ENCODE results near the gene OST4.
A peak's percentile ranks its signal among the peaks of the same experiment; 100 is the strongest.

OST4 gene

DNA sequence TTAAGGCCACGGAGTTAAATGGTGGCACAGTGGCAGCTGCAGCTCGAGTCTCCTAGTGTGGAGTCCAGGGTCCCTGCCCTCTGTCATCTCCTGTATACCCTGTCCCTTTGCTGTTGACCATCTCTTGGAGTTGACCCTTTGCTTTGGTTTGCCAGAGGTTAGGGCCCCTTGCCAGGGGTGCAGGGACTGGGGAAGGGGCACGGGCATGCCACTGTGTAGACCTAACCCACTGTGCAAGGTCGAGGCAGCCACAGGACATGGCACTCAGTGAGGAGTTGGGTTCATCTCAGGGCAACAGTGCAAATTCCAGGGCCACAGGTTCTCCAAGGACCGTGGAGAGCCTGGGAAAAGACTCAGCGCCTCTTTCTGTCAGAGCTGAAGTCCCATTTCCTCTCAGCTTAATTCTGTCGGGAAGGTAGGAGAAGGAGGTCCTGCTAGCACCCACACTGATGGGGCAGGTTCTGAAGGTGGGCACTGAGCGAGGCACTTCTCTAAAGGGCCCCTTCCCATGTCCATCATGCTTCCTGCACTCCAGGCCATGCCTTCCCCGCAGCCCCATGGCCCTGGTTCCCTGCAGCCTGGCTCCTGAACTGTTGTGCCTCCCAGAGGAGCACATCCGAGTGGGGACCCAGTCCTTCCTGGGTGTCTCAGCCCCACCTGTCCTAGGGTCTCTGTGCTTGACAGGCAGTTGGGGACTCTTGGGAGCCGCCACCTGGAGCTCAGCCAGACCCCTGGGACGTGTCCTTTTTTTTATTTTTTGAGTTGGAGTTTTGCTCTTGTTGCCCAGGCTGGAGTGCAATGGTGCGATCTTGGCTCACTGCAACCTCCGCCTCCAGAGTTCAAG lies 17.9 kb upstream of the OST4 start:
- no peak overlapping the region for H3K4me2 ChIP-seq (ENCODE audit: insufficient read depth, low read length, poor library complexity, severe bottlenecking)
- no peak overlapping the region for H2AFZ ChIP-seq (ENCODE audit: low read length)
- no peak overlapping the region for H2BK15ac ChIP-seq (ENCODE audit: low read length)
- no peaks in the 10 kb centered on the region for H3K36me3 ChIP-seq (replicated peaks in 1 of 2; ENCODE audit: control insufficient read depth in 2 of 2, insufficient read depth in 2 of 2, low read length in 2 of 2)
- no peak overlapping the region for H3K4ac ChIP-seq (ENCODE audit: low read length)
- no peak overlapping the region for H3K9ac ChIP-seq (ENCODE audit: low read depth, low read length, poor library complexity)
- peak overlapping the region; percentile 14 for H2BK12ac ChIP-seq (ENCODE audit: low read length)
- H2BK5ac ChIP-seq (ENCODE audit: low read length): no peak overlapping the region
- H3K27me3 ChIP-seq (ENCODE audit: control insufficient read depth in 3 of 3, insufficient read depth in 3 of 3, low read depth in 1 of 3, low read length in 3 of 3): peaks cover 0 to 6% (median 6%) of the 10 kb centered on the region in 3 experiments
- no peak overlapping the region for H4K91ac ChIP-seq (ENCODE audit: low read depth, low read length, poor library complexity)
- no peak overlapping the region for H3K27ac ChIP-seq (replicated peaks; ENCODE audit: low read length)
- peak overlapping the region; percentile 34 for H2AK5ac ChIP-seq (ENCODE audit: low read depth, low read length)
- peaks cover 3 to 6% of the 10 kb centered on the region in 2 donors for H3K4me1 ChIP-seq (ENCODE audit: control insufficient read depth in 2 of 2, insufficient read depth in 1 of 2, low read depth in 1 of 2, low read length in 2 of 2)
- DNase-seq (ENCODE audit: low spot score): no peak
- no peaks in the 10 kb centered on the region for H3K79me1 ChIP-seq (ENCODE audit: low read depth, low read length)
- H3K14ac ChIP-seq (ENCODE audit: low read length): no peak overlapping the region
- no peak overlapping the region for H2BK120ac ChIP-seq (ENCODE audit: low read depth, low read length)
- H3K18ac ChIP-seq (ENCODE audit: low read length): no peak overlapping the region
- H3K9me3 ChIP-seq (replicated peaks in 1 of 2; ENCODE audit: control insufficient read depth in 2 of 2, insufficient read depth in 1 of 2, low read depth in 1 of 2, low read length in 2 of 2): no peaks in the 10 kb centered on the region
- peak overlapping the region; percentile 46 for H3K23ac ChIP-seq (ENCODE audit: low read depth, low read length, poor library complexity)
- WGBS, 2 donors (ENCODE audit: extremely low coverage in 2 of 2, insufficient read length in 2 of 2, insufficient replicate concordance in 1 of 2): no CpG with 5 or more reads among the region's 14 CpGs
- H3K4me3 ChIP-seq (ENCODE audit: low read length in 2 of 2): no peak overlapping the region
- H4K8ac ChIP-seq (ENCODE audit: low read depth, low read length): no peak overlapping the region

DNA sequence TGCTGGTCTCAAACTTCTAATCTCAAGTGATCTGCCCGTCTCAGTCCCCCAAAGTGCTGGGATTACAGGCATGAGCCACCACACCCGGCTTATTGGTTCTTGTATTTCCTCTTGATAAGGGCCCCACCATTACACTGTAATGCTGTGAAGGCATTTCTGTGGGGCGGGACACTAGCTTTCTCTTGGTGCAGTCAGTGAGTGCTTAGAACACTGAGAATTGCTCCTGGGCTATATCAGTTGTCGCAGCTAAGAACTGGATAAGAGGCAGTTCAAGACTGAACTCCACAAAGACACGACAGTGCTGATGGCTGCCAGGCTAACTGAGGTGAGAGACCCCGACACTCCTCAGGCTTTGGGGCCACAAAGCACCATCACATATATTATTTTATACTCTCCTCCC lies 17.2 kb upstream of the OST4 start:
- Histone ChIP-seq H3K27ac (replicated peaks; ENCODE audit: low read length) (no peak overlapping the region), H3K9me3 (replicated peaks in 1 of 2; ENCODE audit: control insufficient read depth in 2 of 2, insufficient read depth in 1 of 2, low read depth in 1 of 2, low read length in 2 of 2) (no peaks in the 10 kb centered on the region), H3K36me3 (replicated peaks in 1 of 2; ENCODE audit: control insufficient read depth in 2 of 2, insufficient read depth in 2 of 2, low read length in 2 of 2) (no peaks in the 10 kb centered on the region), H2AFZ (ENCODE audit: low read length) (no peak overlapping the region), H3K4me3 (ENCODE audit: low read length in 2 of 2) (no peak overlapping the region), H3K4me1 (ENCODE audit: control insufficient read depth in 2 of 2, insufficient read depth in 1 of 2, low read depth in 1 of 2, low read length in 2 of 2) (peaks cover 3 to 7% of the 10 kb centered on the region in 2 donors), H4K8ac (ENCODE audit: low read depth, low read length) (no peak overlapping the region), H3K23ac (ENCODE audit: low read depth, low read length, poor library complexity) (no peak overlapping the region), H2BK5ac (ENCODE audit: low read length) (no peak overlapping the region), H3K9ac (ENCODE audit: low read depth, low read length, poor library complexity) (no peak overlapping the region), H4K91ac (ENCODE audit: low read depth, low read length, poor library complexity) (no peak overlapping the region), H3K18ac (ENCODE audit: low read length) (no peak overlapping the region), H3K27me3 (ENCODE audit: control insufficient read depth in 3 of 3, insufficient read depth in 3 of 3, low read depth in 1 of 3, low read length in 3 of 3) (peaks cover 0 to 6% (median 6%) of the 10 kb centered on the region in 3 experiments), H2BK120ac (ENCODE audit: low read depth, low read length) (no peak overlapping the region), H3K4ac (ENCODE audit: low read length) (no peak overlapping the region), H2BK15ac (ENCODE audit: low read length) (no peak overlapping the region), H3K4me2 (ENCODE audit: insufficient read depth, low read length, poor library complexity, severe bottlenecking) (no peak overlapping the region), H2BK12ac (ENCODE audit: low read length) (no peak overlapping the region), H3K79me1 (ENCODE audit: low read depth, low read length) (no peaks in the 10 kb centered on the region), H2AK5ac (ENCODE audit: low read depth, low read length) (no peak overlapping the region), H3K14ac (ENCODE audit: low read length) (no peak overlapping the region)
- no peak for DNase-seq (ENCODE audit: low spot score)
- no CpG with 5 or more reads among the region's 6 CpGs for WGBS, 2 donors (ENCODE audit: extremely low coverage in 2 of 2, insufficient read length in 2 of 2, insufficient replicate concordance in 1 of 2)

DNA sequence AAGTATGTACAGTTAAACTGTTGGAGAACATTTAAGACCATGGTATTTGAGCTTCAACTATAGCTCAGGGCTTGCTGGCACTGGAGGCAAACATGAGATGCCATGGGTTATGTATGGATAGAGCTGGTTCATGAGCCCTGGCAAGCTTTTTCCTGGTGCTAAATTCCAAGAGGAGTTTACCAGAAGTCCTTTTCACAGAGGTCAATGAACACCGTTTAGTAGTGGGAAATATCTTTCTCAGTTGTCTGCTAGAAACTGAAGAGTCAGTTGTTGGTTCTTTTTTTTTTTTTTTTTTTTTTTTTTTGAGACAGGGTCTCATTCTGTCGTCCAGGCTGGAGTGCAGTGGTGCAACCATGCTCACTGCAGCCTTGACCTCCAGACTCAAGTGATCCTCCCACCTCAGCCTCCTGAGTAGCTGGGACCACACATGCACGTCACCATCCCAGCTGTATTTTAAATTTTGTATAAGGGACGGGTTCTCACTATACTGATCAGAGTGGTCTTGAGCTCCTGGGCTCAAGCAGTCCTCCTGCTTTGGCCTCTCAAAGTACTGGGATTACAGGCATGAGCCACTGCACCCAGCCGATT lies 16.5 kb upstream of the OST4 start:
- Histone ChIP-seq H2BK12ac (ENCODE audit: low read length) (no peak overlapping the region), H2BK5ac (ENCODE audit: low read length) (no peak overlapping the region), H3K36me3 (replicated peaks in 1 of 2; ENCODE audit: control insufficient read depth in 2 of 2, insufficient read depth in 2 of 2, low read length in 2 of 2) (no peaks in the 10 kb centered on the region), H3K27ac (replicated peaks; ENCODE audit: low read length) (no peak overlapping the region), H3K4me1 (ENCODE audit: control insufficient read depth in 2 of 2, insufficient read depth in 1 of 2, low read depth in 1 of 2, low read length in 2 of 2) (peaks cover 3 to 8% of the 10 kb centered on the region in 2 donors), H3K4ac (ENCODE audit: low read length) (no peak overlapping the region), H3K18ac (ENCODE audit: low read length) (no peak overlapping the region), H3K9ac (ENCODE audit: low read depth, low read length, poor library complexity) (no peak overlapping the region), H2BK120ac (ENCODE audit: low read depth, low read length) (no peak overlapping the region), H3K9me3 (replicated peaks in 1 of 2; ENCODE audit: control insufficient read depth in 2 of 2, insufficient read depth in 1 of 2, low read depth in 1 of 2, low read length in 2 of 2) (no peaks in the 10 kb centered on the region), H3K14ac (ENCODE audit: low read length) (no peak overlapping the region), H3K27me3 (ENCODE audit: control insufficient read depth in 3 of 3, insufficient read depth in 3 of 3, low read depth in 1 of 3, low read length in 3 of 3) (peaks cover 0 to 6% (median 6%) of the 10 kb centered on the region in 3 experiments), H3K79me1 (ENCODE audit: low read depth, low read length) (no peaks in the 10 kb centered on the region), H4K91ac (ENCODE audit: low read depth, low read length, poor library complexity) (no peak overlapping the region), H2AFZ (ENCODE audit: low read length) (no peak overlapping the region), H4K8ac (ENCODE audit: low read depth, low read length) (no peak overlapping the region), H2AK5ac (ENCODE audit: low read depth, low read length) (no peak overlapping the region), H3K4me3 (ENCODE audit: low read length in 2 of 2) (no peak overlapping the region), H2BK15ac (ENCODE audit: low read length) (no peak overlapping the region), H3K23ac (ENCODE audit: low read depth, low read length, poor library complexity) (no peak overlapping the region), H3K4me2 (ENCODE audit: insufficient read depth, low read length, poor library complexity, severe bottlenecking) (no peak overlapping the region)
- no peak for DNase-seq (ENCODE audit: low spot score)
- no CpG with 5 or more reads among the region's 5 CpGs for WGBS, 2 donors (ENCODE audit: extremely low coverage in 2 of 2, insufficient read length in 2 of 2, insufficient replicate concordance in 1 of 2)
